Measurements from ENCODE around the gene CHAD.
"Not testable (repeated sequence)": the region's sequence is repeated elsewhere in the genome, so short reads cannot be mapped to it uniquely, and the experiment has no call there.

The CHAD gene

GRCh38 chr17:50452630-50453300, 15.9 kb downstream of the CHAD start:
- no peak for DNase-seq

DNA sequence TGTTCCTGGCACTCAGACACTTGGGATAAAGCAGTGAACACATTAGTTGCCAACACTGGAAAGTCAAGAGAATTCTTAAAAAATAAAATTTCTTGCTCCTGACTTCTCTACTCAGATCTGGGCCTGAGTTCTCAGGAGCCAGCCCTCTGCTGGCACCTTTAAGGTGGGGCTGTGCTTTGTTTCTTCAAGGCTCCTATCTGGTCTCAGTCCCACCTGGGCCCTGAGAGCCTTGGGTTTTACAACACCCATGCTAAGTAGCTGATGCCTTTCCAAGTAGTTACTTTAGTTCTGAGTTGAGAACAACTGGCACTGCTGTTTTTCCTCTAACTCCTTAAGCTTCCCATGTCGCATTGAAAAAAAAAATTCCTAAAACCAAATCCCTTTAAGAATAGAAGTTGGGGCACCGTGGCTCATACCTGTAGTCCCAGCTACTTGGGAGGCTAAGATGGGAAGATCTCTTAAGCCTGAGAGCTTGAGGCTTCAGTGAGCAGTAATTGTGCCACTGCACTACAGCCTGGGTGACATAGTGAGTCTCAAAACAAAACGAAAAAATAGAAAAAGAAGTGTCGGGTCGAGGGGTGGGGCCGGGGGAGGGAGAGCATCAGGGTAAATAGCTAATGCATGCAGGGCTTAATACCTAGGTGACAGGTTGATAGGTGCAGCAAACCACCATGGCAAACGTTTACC, 16.6 kb downstream of the CHAD start:
- no peak for DNase-seq

- DNase-seq = no peak
Measured at GRCh38 chr17:50448643-50449042, 20.0 kb downstream of the CHAD start.

GRCh38 chr17:50447870-50448595, 20.6 kb downstream of the CHAD start:
- no peak for DNase-seq

- no peak for DNase-seq
Measured at GRCh38 chr17:50445730-50446325, 22.9 kb downstream of the CHAD start.

DNA sequence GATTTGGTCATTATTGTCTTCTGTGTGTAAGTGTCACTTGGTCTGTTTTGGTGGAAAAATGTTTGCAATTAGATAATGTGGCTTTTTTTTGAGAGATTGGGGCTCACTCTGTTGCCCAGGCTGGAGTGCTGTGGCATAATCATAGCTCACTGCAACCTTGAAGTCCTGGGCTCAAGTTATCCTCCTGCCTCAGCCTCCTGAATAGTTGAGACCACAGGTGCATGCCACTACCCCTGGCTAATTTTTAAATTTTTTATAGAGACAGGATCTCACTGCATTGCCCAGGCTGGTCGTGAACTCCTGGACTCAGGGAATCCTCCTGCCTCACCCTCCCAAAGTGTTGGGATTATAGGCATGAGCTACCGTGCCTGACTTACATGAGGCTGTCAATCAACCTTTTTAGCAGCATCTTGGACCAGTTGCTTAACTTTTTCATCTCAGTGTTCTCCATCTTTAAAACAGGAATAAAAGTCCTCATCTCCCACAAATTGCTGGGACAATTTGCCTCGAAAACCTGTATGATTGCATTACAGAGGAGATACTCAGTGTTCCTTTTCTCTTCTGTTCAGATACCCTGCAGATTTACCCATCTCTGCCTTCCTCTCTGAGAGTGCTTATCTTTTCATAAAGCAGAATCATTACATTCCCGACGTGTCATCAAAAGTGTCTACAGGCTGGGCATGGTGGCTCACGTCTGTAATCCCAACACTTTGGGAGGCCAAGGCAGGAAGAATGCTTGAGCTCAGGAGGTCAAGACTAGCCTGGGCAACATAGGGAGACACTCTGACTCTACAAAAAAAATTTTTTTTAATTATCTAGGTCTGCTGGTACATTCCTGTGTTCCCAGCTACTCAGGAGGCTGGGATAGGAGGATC, 23.6 kb downstream of the CHAD start:
- no peak for DNase-seq

- peak; percentile 32 for DNase-seq
Measured at GRCh38 chr17:50443505-50443974, 25.1 kb downstream of the CHAD start.

DNA sequence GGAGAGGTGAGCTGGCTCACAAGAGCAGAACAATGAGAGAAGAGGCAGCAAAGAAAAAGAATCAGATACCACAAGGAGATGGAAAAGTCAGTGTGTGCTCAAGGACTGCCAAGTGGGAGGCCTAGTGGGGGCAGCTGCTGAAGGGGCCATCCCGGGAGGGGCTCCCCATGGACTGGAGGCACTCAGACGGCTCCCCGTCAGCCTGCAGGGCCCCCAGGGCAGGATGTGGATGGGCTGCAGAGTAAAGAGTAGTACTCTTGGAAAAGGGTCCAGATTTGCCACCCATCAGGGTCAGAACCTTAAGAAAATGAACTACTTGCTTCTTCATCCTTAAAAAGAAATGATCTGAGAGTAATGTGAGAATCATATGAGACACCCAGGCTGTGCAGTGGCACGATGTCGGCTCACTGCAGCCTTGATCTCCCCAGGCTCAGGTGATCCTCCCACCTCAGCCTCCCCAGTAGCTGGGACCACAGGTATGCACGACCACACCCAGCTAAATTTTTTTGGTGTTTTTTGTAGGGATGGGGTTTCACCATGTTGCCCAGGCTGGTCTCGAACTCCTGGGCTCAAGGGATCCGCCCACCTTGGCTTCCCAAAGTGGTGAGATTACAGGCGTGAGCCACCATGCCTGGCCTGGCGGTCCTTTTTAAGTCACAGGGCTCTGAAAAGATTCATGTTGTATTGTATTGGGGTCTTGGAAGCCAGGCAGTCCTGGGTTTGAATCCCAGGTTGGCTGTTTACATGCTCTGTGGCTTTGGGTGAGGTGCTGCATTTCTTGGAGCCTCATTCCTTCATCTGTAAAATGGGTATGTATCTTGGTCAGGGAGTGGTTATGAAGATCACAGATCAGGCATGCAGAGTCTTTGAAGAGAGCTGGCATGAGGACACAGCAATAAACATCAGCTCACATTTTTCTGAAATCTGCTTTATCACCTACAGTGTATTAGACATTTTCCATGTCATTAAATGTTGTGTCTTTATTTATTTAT, 27.5 kb downstream of the CHAD start:
- DNase-seq = no peak

GRCh38 chr17:50440172-50440837, 28.4 kb downstream of the CHAD start:
- no peak for DNase-seq

DNA sequence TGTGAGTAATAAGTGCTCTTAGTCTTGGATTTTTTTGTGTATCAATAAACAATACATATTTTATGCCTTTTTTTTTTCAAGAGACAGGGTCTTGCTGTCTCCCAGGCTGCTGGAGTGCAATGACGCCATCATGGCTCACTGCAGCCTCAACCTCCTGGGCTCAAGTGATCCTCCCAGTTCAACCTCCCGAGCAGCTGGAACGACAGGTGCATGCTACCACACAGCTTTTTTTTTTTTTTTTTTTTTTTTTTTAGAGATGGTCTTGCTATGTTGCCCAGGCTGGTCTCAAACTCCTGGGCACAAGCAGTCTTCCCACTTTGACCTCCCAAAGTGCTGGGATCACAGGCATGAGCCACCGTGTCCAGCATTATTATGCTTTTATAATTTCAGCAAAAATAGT, 29.7 kb downstream of the CHAD start:
- DNase-seq = no peak

DNA sequence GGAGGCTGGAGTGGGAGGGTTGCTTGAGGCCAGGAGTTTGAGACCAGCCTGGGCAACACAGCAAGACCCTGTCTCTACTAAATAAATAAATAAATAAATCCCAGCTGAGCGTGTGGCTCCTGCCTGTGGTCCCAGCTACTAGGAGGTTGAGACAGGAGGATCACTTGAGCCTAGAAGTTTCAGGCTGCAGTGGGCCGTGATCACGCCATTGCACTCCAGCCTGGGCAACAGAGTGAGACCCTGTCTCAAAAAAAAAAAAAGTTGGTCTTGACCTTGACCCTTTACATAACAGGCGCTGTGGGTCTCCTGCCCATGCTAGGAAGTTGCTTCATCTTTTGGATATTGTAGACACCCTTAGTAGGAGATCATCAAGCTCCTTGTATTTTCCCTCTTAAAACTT, 31.3 kb downstream of the CHAD start:
- DNase-seq = no peak

- no peak for DNase-seq
Measured at GRCh38 chr17:50432125-50432762, 36.4 kb downstream of the CHAD start.

DNA sequence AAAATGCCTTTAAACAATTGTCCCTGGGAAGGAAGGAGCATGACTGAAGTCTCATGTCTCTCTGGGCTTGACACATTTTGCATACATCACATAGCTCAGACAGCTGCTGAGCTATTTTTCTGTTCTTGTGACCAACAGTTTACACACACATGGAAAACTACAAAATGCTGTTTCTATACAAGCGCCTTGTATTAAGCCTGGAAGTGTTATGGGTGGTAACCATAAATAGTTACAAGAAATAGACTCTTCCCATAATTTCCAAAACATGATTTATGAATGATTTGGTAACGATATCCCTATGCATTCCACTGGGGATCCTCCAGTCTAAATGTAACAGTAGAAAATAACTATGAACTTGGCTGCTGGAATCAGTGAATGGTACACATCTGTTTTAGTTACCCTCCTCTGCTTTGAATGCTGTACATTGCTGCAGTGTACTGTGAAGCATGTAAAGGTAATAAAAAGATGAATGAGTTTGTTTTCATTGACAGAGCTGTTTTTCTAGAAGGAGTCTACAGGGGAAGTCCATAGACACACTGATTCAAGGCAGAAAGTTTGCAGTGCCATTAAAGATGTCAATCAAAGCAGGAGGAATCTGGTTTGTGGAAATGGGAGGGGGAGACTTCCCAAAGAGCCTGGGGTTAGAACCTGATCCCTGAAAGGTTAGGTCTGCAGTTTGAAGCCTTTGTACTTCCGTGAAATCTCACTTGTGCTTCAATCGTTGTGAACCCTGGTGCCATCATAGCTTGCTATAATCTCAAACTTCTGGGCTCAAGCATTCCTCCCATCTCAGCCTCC, 37.7 kb downstream of the CHAD start:
- DNase-seq = peak; percentile 24

DNA sequence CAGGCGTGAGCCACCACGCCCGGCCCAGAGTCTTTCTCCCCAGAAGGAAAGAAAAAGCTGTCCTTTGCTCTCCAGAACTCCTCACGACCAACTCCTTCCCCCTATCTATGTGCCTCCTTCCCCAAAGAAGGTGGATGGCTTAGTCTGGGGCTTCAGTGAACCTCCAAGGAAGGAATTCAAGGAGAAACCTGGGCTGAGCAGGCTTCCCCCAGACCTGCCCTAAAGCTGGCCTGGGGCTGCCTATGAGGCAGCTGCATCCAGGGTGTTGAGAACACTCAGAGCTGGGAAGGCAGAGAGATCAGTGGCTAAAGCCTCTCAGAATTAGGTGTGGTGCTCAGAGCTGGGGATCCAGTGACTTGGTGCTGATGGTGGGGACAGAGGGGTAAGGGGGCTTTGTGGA, 38.9 kb downstream of the CHAD start:
- no peak for DNase-seq

- DNase-seq = peak; percentile 39
Measured at GRCh38 chr17:50428831-50429424, 39.8 kb downstream of the CHAD start.

DNA sequence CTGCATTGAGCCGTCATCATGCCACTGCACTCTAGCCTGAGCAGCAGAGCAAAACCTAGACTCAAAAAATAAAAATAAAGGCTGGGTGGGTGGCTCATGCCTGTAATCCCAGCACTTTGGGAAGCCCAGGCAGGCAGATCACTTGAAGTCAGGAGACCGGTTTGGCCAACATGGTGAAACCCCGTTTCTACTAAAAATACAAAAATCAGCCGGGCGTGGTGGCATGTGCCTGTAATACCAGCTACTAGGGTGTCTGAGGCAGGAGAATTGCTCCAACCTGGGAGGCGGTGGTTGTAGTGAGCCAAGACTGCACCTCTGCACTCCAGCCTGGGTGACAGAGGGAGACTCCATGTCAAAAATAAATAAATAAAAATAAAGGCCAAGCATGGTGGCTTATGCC, 40.6 kb downstream of the CHAD start:
- DNase-seq = not testable (repeated sequence)

GRCh38 chr17:50426814-50427787, 41.6 kb downstream of the CHAD start:
- no peak for DNase-seq

GRCh38 chr17:50426472-50426782, 42.3 kb downstream of the CHAD start:
- DNase-seq = no peak
